Activated effector memory CD4-positive, alpha-beta T cell treated with Interleukin-2 at 50 U/mL for 16 hours (primary cell): ENCODE measurements around the gene PLLP.
"Not testable (repeated sequence)": the region's sequence is repeated elsewhere in the genome, so short reads cannot be mapped to it uniquely, and the experiment has no call there.

ENCODE experiments used
- DNase-seq: peaks from one replicate; pipeline ENCODE4 v3.0.0-alpha.2; 2020

The PLLP gene

GRCh38 chr16:57301126-57301817 is 16.8 kb upstream of the PLLP start:
- no peak for DNase-seq

- peak; percentile 99 for DNase-seq
Observed at GRCh38 chr16:57300387-57301125, 16.1 kb upstream of the PLLP start.

GRCh38 chr16:57299719-57300386 is 15.4 kb upstream of the PLLP start:
- DNase-seq: peak; percentile 64

- DNase-seq: no peak
Observed at GRCh38 chr16:57299009-57299718, 14.7 kb upstream of the PLLP start.

- DNase-seq: peak; percentile 40
Observed at GRCh38 chr16:57297856-57298255, 13.4 kb upstream of the PLLP start.

- DNase-seq: no peak
Observed at GRCh38 chr16:57289391-57290257, 5.2 kb upstream of the PLLP start.

- no peak for DNase-seq
Observed at GRCh38 chr16:57285379-57285778, 907 bp upstream of the PLLP start.

GRCh38 chr16:57284952-57285363 is 486 bp upstream of the PLLP start:
- DNase-seq: no peak

GRCh38 chr16:57283959-57284208 is 588 bp downstream of the PLLP start:
- no peak for DNase-seq

GRCh38 chr16:57283214-57283958 is 1.1 kb downstream of the PLLP start:
- no peak for DNase-seq

GRCh38 chr16:57282510-57283213 is 1.8 kb downstream of the PLLP start:
- DNase-seq: no peak

GRCh38 chr16:57281791-57282190 is 2.7 kb downstream of the PLLP start:
- no peak for DNase-seq

GRCh38 chr16:57279780-57280638 is 4.5 kb downstream of the PLLP start:
- DNase-seq: no peak

GRCh38 chr16:57278494-57278893 is 6.0 kb downstream of the PLLP start:
- DNase-seq: no peak

- peak; percentile 65 for DNase-seq
Observed at GRCh38 chr16:57277586-57277985, 6.9 kb downstream of the PLLP start.

- DNase-seq: no peak
Observed at GRCh38 chr16:57276596-57276995, 7.9 kb downstream of the PLLP start.

- DNase-seq: not testable (repeated sequence)
Observed at GRCh38 chr16:57275946-57276345, 8.5 kb downstream of the PLLP start.

- DNase-seq: no peak
Observed at GRCh38 chr16:57273826-57274225, 10.6 kb downstream of the PLLP start.

- DNase-seq: no peak
Observed at GRCh38 chr16:57273359-57273758, 11.1 kb downstream of the PLLP start.

- DNase-seq: no peak
Observed at GRCh38 chr16:57271867-57272495, 12.5 kb downstream of the PLLP start.
